SHP77 treated with DMSO at 0.1 percent for 48 hours (cell line): Measurements from ENCODE around the gene GPC6.
"Not testable (repeated sequence)": the region's sequence is repeated elsewhere in the genome, so short reads cannot be mapped to it uniquely, and the experiment has no call there.

ENCODE experiments used
- DNase-seq: peaks from one replicate; lab custom pipeline; 2025; lab: John Stamatoyannopoulos, UW

The GPC6 gene

GRCh38 chr13:94170145-94170571 lies 943.6 kb downstream of the GPC6 start:
- no peak for DNase-seq

DNA sequence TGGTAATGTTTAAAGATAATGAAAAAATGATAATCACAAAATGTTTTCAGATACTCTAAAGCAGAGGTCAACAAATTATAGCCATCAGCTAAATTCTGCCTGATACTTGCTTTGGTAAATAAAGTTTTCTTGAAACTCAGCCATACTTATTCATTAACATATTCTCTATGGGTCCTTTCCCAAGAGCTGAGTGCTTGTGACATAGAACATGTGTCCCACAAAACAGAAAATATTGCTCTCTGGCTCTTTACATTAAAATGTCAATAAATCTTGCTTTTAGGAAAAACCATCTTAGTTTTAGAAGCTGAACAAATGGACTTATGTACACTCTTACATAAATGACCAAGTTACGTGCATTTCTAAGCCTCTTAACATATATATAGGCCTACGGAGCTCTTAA lies 945.8 kb downstream of the GPC6 start:
- no peak for DNase-seq

GRCh38 chr13:94173312-94173854 lies 946.8 kb downstream of the GPC6 start:
- DNase-seq: no peak

GRCh38 chr13:94174009-94174408 lies 947.4 kb downstream of the GPC6 start:
- DNase-seq: no peak

DNA sequence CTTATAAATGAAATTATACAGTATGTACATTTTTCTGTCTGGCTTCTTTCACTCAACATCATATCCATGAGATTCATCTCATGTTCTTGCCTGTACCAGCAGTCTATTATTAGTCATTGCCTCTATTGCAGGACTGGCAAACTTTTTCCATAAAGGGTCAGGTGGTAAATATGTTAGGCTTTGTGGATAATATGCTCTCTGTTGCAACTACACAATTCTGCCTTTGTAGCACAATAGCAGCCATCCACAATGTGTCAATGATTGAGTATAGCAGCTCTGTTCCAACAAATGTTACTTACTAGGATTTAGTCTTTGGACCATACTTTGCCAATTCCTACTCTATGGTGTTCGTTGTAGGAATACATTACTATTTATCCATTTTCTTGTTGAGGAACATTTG lies 948.5 kb downstream of the GPC6 start:
- DNase-seq: no peak

GRCh38 chr13:94176561-94176960 lies 950.0 kb downstream of the GPC6 start:
- no peak for DNase-seq

DNA sequence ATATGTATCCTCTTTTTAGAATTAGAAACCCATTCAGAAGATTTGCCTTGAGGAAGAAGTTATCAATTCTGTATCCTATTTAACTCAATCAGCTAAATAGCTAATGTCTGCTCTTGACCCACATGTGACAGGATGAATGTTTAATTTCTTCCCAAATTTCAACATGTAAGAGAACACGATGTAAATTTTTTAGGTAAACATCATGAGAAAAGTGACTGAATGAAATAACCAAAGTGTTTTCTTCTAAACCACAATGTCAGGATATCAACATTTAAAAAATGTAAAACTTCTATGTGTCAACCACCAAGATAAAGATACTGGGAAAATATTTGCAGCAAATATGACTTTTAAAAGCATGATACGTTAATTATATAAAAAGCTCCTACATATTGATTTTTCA lies 950.4 kb downstream of the GPC6 start:
- no peak for DNase-seq

GRCh38 chr13:94178625-94179244 lies 952.1 kb downstream of the GPC6 start:
- DNase-seq: peak; percentile 81

DNA sequence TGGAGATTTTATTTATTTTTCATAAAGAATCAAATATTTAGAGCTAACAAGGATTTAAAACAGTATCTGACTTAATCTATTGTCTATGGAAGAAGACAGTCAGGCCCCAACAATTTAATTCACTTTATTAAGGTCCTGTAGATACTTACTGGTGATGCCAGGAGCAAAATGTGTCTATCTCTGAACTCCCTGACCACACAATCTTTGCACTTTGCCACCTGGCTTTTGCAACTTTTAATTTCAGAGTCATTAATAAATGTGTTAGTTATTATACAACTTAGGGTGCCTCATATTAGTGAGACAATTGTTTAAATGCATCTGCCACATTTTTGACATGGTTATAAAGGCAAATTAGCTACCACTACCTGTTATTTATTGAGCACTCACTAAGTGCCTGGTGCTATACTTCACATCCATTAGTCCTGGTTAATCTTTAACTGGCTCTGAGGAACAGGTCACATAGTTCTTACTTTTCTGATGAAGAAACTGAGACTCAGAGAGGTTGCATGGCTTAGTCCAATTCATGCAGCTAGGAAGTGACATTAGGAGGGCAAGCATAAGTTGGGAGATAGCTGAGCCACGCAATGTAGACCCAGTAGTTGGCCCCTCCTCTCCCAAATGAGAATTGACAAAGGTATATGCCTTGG lies 955.0 kb downstream of the GPC6 start:
- DNase-seq: no peak

DNA sequence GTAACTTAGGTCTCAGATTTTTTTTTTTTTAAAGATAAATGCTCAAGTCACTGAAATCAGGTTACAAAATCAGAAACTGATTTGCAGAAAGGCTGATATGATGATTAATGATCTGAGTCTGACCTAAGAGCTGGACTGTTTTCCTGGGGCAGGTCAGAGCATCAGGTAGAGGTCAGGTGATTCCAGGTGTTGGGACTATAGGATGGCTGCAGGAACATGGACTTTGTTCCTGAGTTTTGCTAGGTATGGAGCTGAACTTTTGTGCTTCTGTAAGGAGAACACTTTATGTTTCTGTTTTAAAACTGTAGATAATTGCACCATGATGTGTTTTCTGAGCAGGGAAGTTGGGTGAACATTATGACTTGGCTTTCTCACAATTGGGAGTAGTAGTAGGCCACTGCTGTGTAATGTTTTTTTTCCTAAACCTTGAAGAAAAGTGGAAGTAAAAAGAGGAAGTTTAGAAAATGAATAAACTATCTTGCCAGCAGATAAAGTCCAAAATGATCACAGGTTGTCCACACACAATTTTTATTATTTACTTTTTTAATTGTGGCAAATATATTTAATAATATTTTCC lies 955.7 kb downstream of the GPC6 start:
- no peak for DNase-seq

GRCh38 chr13:94186470-94186869 lies 959.9 kb downstream of the GPC6 start:
- no peak for DNase-seq

DNA sequence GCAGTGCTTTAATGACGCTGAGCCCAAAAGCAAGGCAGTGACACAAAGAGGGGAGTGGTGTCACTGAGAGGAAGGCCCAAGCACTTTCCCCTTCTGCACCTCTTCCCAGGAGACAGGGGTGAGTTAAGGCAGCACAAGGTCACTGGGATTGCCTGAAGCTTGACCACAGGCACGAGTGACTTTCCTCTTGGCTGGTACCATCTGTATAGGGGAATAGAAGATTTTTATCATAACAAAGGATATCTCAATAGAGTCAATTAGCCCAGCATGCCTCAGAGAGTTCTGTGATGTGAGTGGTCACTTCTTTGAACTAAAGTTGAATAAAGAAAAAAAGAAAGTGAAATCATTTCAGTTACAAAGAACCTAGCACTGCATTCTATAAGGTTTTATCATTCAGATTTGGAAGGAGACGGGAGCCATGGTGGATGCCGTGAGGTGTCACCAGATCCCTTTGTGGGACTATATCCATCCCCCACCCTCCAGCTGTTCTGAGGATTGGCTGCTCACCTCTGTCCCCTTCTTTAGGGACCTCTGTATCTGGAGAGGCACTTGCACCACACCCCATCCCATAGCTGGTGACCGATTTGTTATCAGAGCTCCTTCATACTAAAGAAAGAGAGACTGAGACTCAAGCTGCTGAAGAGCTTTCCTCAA lies 961.7 kb downstream of the GPC6 start:
- DNase-seq: no peak

DNA sequence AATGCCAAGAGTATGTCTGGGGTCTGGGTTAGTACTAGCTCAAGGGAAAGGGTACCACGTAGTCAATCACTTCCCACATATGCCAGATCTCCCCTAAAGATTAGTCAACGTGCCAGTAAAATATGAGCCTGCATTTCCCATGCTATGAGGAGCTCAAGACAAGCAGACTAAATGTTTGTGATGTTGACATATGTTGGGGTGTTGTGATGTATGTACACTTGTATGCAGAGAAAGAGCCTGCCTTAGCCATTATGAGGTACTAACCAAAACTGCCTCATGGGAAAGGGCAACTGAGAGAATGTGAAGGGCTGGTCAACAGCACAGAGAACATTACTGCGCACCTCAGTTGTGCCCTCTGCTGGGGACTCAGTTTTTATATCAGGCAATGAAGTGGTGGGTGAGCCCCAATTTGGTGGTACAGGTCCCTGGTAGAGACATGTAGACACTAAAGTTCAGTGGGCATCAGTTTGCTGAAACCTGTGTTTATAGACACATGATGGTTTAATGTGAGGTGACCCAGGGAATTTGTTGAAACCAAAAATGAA lies 965.9 kb downstream of the GPC6 start:
- peak; percentile 54 for DNase-seq

- DNase-seq: no peak
These were observed 969.1 kb downstream of the GPC6 start for GRCh38 chr13:94195715-94196114.

DNA sequence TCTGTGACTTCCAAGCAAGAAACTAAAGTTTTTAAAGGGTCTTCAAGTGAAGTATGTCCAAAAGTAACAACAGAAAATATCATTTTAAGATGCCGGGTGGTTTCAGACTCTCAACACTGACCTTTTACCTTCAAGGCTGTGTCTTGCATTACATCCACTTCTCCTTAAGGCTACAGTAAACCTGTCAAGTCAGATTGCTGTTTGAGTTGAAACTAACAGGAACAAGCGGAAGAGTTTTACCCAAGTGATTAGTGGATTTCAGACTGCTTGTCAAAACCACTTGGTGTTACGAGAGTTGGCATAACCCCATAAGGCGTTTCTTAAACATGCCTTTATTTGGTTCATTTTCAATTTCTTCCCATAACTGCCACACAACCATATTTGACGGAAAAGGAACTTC lies 969.8 kb downstream of the GPC6 start:
- DNase-seq: no peak

- DNase-seq: no peak
These were observed 972.1 kb downstream of the GPC6 start for GRCh38 chr13:94198681-94199080.

- no peak for DNase-seq
These were observed 972.5 kb downstream of the GPC6 start for GRCh38 chr13:94199135-94199534.

GRCh38 chr13:94201022-94201421 lies 974.4 kb downstream of the GPC6 start:
- no peak for DNase-seq

GRCh38 chr13:94204163-94204562 lies 977.6 kb downstream of the GPC6 start:
- no peak for DNase-seq

DNA sequence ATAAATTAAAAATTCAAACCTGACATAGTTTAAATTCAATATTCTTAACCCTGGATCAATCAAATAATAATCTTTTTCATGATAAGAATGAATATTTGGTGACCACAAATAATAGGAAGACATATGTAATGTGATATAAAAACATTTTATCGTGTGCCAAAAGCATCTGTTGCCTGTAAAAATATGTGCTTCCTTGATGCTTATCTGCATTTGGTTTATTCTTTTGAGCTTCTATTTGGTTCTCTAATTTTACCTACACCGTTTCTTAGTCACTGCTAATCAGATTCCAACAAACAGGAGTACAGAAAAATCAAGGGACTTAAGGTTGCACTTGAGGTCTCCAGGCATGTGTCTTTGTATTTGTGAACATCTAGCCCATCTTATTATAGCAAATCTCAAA lies 978.3 kb downstream of the GPC6 start:
- DNase-seq: no peak

DNA sequence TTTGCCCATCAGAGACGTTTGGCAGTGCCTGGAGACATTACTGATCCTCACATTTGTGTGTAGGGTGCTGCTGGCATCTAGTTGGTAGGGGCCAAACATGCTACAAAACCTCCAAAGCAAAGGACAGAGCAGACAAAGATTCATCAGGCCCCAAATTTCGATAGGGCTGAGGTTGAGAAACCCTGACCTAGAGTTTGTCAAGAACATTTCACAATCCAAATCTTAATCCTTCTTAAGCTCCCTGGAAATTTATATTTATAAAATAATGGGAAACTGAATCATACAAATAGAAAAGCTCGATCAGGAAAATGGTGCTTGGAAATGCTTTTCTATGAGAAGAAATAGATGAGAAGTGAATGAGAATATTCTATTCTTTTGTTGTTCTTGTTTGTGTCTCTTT lies 979.3 kb downstream of the GPC6 start:
- DNase-seq: no peak

DNA sequence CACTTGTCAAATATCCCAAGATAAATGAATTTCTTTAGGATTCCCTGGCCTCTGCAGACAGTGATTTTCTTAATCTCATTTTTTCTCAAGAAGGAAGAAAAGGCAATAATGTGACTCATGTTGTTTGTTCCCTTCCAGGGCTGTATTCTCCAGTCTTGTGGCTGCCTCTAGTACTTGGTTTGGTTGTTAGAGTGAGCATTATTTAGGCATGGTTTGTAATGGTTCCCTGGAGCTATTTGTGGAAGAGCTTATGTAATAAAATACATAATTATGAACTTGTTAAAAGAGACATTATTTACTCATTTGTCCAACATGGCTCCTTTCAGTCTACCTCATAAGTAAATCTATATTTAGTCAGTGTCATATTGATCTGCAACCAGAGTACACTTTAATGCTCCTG lies 982.5 kb downstream of the GPC6 start:
- DNase-seq: no peak

DNA sequence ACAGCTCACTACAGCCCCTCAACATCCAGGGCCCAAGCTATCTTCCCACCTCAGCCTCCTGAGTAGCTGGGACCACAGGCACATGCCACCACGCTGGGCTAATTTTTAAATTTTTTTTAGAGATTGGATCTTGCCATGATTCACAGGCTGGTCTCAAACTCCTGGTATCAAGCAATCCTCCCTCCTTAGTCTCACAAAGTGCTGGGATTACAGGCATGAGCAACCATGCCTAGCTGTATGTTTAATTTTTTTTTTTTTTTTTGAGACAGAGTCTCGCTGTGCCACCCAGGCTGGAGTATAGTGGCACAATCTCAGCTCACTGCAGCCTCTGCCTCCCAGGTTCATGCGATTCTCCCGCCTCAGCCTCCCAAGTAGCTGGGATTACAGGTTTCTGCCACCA lies 983.3 kb downstream of the GPC6 start:
- DNase-seq: not testable (repeated sequence)
